Activated CD4-positive, alpha-beta T cell treated with anti-CD3 and anti-CD28 coated beads for 24 hours (primary cell): ENCODE data around the gene TREH.

Experiments used
- DNase-seq, 2 donors: peaks; one replicate each; pipeline ENCODE4 v3.0.0-alpha.2; 2020; ENCODE audit warnings: low read depth in 2 of 2

TREH gene

DNA sequence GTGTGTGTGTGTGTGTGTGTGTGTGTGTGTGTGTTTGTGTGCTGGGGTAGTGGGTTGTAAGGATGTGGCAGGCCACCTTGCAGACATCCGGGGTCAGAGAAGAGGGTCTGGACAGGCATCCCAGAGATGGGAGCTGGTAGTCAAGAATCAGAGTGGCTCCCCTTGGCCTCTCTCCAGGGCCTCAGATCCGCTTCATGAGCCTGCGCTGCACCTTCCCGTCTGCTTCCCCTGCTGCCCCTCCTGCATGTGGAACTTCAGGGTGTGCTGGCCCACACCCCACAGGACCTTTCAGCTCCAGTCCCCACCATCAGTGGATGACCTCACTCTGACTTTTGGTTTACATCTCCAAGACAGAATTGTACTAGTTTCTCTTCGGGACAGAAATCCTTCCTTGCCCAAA is 31.2 kb downstream of the TREH start:
- no peak for DNase-seq

DNA sequence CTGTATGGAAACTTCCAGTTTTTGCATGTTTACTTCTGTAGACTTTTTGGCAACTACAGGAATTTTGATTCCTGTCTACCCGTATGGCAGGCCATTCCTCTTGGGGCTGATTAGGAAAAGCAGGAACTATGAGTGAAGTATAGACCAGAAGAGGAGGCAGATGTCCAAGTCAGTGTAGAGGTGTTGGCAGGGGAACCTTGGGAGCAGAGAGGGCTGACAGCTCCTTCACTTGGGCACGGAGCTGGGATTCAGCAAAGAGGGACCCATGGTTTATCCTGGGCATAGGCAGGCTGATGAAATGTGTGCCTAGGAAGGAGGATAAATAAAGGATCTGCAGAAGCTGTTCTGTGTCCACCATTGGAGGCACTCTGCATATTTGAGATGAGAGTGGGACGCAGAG is 33.1 kb downstream of the TREH start:
- DNase-seq: no peak

GRCh38 chr11:118645066-118645715 is 34.3 kb downstream of the TREH start:
- no peak for DNase-seq

DNA sequence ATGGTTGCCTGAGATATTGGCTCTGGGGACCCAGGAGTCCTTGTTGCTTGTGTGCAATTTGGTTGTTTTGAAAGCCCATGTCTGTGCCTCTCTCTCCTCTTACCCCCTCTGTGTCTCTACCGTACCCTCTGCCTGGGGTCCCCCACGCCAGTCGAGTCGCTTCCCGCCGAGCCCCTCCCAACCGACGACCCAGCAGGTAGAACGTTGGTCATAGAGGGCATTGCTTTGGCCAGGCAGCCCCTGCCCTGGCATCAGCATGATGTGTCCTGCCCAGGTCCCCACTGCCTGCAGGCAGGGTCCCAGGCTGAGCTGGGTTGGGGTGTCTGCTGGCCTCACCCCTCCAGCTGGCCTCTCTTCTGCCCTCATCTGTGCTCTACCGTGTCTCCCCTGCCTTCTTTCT is 35.0 kb downstream of the TREH start:
- DNase-seq: no peak

GRCh38 chr11:118643995-118644345 is 35.5 kb downstream of the TREH start:
- DNase-seq: no peak

DNA sequence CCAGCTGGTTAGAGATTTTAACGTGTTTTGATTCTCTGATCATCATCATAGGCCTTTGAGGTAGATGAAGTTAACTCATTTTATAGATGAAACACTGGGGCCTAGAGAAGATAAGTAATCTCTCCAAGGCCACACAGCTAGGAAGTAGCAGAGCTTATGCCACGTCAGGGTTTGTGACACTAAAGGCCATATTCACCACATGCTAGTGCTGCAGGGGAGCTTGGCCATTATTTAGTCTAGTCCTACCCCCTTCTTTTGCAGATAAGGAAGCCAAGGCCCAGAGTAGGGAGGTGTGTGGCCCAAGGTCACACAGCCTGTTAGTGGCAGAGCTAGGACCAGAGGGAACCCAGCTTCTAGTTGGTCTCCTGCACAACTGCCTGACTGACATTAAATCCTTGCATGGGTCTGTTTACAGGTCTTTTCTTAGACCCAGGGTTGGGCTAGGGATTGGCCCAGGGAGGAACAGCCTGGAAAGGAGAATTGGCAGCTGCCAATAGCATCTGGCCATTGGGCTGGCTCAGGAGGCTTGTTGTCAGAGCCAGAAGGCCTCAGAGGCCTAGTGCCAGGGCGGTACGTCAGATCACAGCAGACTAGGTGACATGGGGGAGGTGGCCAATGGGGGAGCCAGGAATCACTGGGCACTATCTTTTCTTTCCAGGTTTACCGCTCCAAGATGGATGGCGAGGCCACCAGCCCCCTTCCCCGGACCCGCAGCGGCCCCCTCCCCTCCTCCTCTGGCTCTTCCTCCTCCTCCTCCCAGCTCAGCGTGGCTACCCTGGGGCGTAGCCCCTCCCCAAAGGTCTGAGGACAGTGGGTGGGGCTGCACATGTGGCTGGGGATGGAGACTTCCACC is 36.1 kb downstream of the TREH start:
- no peak for DNase-seq

DNA sequence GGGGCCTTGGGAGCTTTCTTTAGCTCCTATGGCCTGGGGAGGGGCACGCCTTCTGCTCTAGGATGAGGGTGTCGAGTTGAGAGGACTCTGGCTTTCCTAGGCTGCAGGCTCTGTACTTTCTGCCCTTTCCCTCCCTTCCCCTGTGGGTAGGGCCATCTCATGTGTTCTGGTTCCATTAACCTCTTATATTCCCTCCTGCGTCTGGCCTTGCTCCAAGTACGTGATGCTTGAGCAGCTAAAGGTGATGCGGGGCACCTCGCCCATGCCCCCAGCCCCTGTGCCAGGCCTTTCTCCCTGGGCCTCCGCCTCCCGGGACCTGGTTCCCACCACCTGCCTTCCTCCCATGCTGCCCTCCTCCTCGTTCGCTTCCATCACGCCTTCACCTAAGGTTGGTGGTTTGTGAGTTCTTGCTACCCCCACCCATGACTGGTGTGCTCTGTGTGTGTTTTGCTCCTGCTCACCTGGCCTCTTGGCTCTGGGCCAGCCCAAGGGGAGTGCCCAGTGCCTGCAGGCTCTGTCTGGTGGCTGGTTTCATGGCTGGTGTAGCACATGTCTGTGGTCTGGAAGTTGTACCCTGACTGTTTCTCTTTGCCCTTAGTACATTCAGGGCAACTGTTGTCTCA is 37.9 kb downstream of the TREH start:
- DNase-seq: no peak

GRCh38 chr11:118640332-118641154 is 38.9 kb downstream of the TREH start:
- DNase-seq: no peak

GRCh38 chr11:118639899-118640298 is 39.6 kb downstream of the TREH start:
- no peak for DNase-seq

DNA sequence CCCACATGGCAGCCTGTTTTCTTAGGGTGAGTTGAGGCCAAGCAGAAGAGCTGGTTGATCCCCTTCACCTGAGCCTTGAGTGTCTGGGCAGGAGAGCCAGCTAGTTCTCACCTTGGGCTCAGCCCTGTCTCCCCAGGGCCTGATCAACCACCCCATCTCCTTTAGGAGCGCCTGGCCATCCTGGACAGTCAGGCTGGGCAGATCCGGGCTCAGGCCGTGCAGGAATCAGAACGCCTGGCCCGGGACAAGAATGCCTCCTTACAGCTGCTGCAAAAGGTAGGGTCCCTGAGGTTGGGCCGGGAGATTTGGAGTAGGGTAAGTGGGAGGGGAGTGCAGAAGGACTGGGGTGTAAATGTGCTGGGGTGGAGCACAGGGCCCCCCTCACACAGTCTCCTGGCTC is 40.7 kb downstream of the TREH start:
- DNase-seq: no peak

DNA sequence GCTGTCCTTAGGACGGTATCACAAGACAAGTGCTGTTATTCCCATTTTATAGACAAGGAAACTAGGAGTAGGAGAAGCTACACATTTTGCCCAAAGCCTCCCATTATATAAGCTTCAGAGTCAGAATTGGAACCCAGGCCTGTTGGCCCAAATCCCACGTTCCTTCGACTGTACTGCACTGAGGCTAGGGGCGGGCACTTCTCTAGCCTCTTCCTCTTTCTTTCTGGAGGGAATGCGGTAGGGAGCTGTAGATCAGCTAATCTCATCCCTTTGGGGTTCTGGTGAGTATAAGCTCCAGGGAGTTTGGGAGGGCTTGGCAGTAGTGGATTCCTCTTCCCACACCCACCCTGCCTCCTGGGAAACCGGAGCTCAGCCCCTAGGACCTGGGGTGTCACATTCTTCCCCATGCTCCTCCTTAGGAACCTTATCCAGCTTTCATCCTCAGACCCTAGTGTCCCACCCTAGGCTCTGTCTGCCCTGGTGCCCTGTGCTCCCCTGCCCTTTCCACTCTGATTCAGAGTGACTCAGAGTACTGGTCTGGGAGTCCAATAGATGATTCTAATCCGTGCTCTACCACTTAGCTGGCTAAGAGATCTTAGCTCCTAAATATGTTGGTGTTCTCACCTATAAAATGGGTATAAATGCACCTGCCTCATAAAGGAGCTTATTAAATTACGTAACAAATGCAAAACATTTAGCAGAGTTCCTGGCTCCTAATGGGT is 42.7 kb downstream of the TREH start:
- DNase-seq: no peak

- DNase-seq: no peak
Observed at GRCh38 chr11:118635642-118636041, 43.8 kb downstream of the TREH start.

- DNase-seq: no peak
Observed at GRCh38 chr11:118635237-118635591, 44.2 kb downstream of the TREH start.

GRCh38 chr11:118634431-118635236 is 44.8 kb downstream of the TREH start:
- no peak for DNase-seq

- no peak for DNase-seq
Observed at GRCh38 chr11:118633979-118634378, 45.5 kb downstream of the TREH start.

- DNase-seq: no peak
Observed at GRCh38 chr11:118633319-118633690, 46.1 kb downstream of the TREH start.

GRCh38 chr11:118632577-118633318 is 46.7 kb downstream of the TREH start:
- no peak for DNase-seq

- no peak for DNase-seq
Observed at GRCh38 chr11:118631142-118631909, 48.1 kb downstream of the TREH start.
